Measurements from ENCODE around the gene CST11. TPM values are rescaled to one million over a fixed set of nuclear protein-coding genes. Genes with fewer than 3 reads are reported as not detected.

The CST11 gene
- total and polyA plus RNA-seq, 9 of the 15 experiments (the other 6 are each of a cell fraction or from before 2014, with no cell fraction given), result not detected

DNA sequence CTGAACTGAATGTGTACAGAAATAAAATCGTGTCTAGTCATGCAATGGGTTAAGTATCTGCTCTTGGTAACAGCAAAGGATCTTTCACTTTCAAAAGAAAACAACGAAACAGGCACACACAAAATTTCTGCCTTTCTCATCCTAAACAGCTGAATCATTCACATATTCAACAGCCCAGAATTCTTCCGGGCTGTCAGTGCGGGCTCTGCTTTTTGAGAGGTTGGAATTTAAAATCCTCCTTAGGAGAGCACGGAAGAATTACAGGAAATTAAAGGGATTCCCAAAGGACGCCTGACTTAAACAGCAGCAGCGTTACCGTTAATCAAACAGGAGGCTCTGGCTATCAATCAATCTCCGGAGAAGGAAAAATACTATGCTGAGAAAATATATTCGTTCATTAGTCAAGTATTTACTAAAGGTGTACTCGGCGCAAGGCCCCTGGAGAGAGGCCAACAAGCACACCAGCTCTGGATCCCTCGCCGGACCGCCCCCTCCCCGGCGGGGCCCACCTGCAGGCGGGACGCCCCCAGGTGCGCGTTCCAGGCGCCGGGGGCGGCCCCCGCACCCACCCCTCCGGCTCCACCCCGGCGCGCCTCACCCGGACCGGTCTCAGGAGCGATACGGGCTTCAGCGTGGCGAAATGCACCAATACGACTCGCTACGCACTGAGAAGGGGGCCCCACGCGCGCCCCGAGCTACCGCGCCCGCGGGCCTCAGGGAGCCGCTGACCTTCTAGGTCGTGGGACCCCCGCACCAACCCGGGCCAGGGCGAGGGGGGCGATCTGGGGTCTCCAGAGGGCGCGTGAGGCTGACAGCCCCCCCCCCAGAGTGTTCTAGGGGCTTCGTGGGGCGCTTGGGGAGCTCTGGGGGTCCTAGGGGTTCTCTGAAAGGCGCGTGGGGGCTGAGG is 32.4 kb downstream of the CST11 start (continued):
- no peak for TF ChIP-seq AFF4 (CRISPR knock-in tag; IDR thresholded peaks at IDR 0.05)
- TF ChIP-seq, protein P1, sequence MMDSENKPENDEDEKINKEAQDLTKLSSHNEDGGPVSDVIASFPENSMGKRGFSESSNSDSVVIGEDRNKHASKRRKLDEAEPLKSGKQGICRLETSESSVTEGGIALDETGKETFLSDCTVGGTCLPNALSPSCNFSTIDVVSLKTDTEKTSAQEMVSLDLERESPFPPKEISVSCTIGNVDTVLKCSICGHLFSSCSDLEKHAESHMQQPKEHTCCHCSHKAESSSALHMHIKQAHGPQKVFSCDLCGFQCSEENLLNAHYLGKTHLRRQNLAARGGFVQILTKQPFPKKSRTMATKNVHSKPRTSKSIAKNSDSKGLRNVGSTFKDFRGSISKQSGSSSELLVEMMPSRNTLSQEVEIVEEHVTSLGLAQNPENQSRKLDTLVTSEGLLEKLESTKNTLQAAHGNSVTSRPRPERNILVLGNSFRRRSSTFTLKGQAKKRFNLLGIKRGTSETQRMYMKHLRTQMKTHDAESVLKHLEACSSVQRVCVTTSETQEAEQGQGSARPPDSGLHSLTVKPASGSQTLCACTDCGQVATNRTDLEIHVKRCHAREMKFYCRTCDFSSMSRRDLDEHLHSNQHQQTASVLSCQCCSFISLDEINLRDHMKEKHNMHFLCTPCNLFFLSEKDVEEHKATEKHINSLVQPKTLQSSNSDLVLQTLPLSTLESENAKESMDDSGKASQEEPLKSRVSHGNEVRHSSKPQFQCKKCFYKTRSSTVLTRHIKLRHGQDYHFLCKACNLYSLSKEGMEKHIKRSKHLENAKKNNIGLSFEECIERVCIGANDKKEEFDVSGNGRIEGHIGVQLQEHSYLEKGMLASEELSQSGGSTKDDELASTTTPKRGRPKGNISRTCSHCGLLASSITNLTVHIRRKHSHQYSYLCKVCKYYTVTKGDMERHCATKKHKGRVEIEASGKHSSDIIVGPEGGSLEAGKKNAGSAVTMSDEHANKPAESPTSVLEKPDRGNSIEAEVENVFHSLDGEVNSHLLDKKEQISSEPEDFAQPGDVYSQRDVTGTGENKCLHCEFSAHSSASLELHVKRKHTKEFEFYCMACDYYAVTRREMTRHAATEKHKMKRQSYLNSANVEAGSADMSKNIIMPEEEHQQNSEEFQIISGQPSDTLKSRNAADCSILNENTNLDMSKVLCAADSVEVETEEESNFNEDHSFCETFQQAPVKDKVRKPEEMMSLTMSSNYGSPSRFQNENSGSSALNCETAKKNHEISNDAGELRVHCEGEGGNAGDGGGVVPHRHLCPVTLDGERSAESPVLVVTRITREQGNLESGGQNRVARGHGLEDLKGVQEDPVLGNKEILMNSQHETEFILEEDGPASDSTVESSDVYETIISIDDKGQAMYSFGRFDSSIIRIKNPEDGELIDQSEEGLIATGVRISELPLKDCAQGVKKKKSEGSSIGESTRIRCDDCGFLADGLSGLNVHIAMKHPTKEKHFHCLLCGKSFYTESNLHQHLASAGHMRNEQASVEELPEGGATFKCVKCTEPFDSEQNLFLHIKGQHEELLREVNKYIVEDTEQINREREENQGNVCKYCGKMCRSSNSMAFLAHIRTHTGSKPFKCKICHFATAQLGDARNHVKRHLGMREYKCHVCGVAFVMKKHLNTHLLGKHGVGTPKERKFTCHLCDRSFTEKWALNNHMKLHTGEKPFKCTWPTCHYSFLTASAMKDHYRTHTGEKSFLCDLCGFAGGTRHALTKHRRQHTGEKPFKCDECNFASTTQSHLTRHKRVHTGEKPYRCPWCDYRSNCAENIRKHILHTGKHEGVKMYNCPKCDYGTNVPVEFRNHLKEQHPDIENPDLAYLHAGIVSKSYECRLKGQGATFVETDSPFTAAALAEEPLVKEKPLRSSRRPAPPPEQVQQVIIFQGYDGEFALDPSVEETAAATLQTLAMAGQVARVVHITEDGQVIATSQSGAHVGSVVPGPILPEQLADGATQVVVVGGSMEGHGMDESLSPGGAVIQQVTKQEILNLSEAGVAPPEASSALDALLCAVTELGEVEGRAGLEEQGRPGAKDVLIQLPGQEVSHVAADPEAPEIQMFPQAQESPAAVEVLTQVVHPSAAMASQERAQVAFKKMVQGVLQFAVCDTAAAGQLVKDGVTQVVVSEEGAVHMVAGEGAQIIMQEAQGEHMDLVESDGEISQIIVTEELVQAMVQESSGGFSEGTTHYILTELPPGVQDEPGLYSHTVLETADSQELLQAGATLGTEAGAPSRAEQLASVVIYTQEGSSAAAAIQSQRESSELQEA (IDR thresholded peaks at IDR 0.05; ENCODE audit: low read depth), result no peak
- no peak for TF ChIP-seq SAFB2 (IDR thresholded peaks at IDR 0.05; ENCODE audit: borderline replicate concordance, low read depth, low read length, severe bottlenecking)
- no peak for TF ChIP-seq GATA2 (CRISPR knock-in tag; IDR thresholded peaks at IDR 0.05)
- TF ChIP-seq ZNF184 (CRISPR knock-in tag; IDR thresholded peaks at IDR 0.05), result no peak
- TF ChIP-seq PRDM10 (IDR thresholded peaks at IDR 0.05; ENCODE audit: partially characterized antibody), result no peak
- TF ChIP-seq NFE2 (IDR thresholded peaks at IDR 0.05; ENCODE audit: low read depth), result peak; percentile 80
- TF ChIP-seq TAF15 (IDR thresholded peaks at IDR 0.05; ENCODE audit: low read depth, low read length), result no peak
